BLaER1 treated with 17β-estradiol and CSF1 and Interleukin-3, amounts not matched to agents 10 nM and 100 nM (cell line): ENCODE data around the gene CRYGC.
"Not testable (repeated sequence)": the region's sequence is repeated elsewhere in the genome, so short reads cannot be mapped to it uniquely, and the experiment has no call there.

Experiments used
- H3K27ac ChIP-seq, 11 experiments: shearing (Covaris generic); formaldehyde crosslinking; 2 replicates each; pipeline ENCODE4 v1.8.1; 2022
- H3K27me3 ChIP-seq, 11 experiments: shearing (Covaris generic); formaldehyde crosslinking; 2 replicates each; pipeline ENCODE4 v1.8.1; 2022
- H3K36me3 ChIP-seq, 11 experiments: shearing (Covaris generic); formaldehyde crosslinking; 2 replicates each; pipeline ENCODE4 v1.8.1; 2022
- H3K4me1 ChIP-seq, 10 experiments: shearing (Covaris generic); formaldehyde crosslinking; 2 replicates each; pipeline ENCODE4 v1.8.1; 2022
- H3K4me2 ChIP-seq, 11 experiments: shearing (Covaris generic); formaldehyde crosslinking; 2 replicates each; pipeline ENCODE4 v1.8.1; 2022
- H3K4me3 ChIP-seq, 10 experiments: shearing (Covaris generic); formaldehyde crosslinking; 2 replicates each; pipeline ENCODE4 v1.8.1; 2022
- H3K9ac ChIP-seq, 11 experiments: shearing (Covaris generic); formaldehyde crosslinking; 2 replicates each; pipeline ENCODE4 v1.8.1; 2022
- H3K9me3 ChIP-seq, 11 experiments: shearing (Covaris generic); formaldehyde crosslinking; replicated peaks in 1 of 11; 2 replicates each; pipeline ENCODE4 v1.8.1; 2022
- H4K20me1 ChIP-seq, 11 experiments: shearing (Covaris generic); formaldehyde crosslinking; 2 replicates each; pipeline ENCODE4 v1.8.1; 2022
- Cebpa-rat ChIP-seq, 11 experiments: shearing (Covaris generic); IDR thresholded peaks; 2 replicates each; pipeline ENCODE4 v1.8.1; 2022

The CRYGC gene

GRCh38 chr2:208125251-208125650 is 4.4 kb downstream of the CRYGC start:
- Histone ChIP-seq H3K4me2 (no peak overlapping the region), H3K9ac (no peak overlapping the region), H3K9me3 (peaks cover 0 to 5% (median 0%) of the 10 kb centered on the region in 11 experiments; a peak in 3 of 22 replicates), H4K20me1 (no peaks in the 10 kb centered on the region), H3K36me3 (no peaks in the 10 kb centered on the region), H3K4me1 (no peaks in the 10 kb centered on the region), H3K4me3 (no peak overlapping the region), H3K27ac (no peak overlapping the region), H3K27me3 (no peaks in the 10 kb centered on the region)
- no peak for TF ChIP-seq Cebpa-rat (IDR thresholded peaks at IDR 0.05)

GRCh38 chr2:208124013-208124715 is 5.5 kb downstream of the CRYGC start, which contains the start of gene CRYGD:
Gene CRYGD (minus strand): TSS chr2:208124524. CDS start chr2:208124473, 51 bp downstream.
- not testable (repeated sequence) for H3K4me3 ChIP-seq, H4K20me1 ChIP-seq, H3K4me2 ChIP-seq, H3K9ac ChIP-seq, H3K27me3 ChIP-seq, H3K36me3 ChIP-seq, H3K27ac ChIP-seq, H3K4me1 ChIP-seq, H3K9me3 ChIP-seq

- H3K4me3 ChIP-seq = no peak overlapping the region
- H3K27me3 ChIP-seq = no peaks in the 10 kb centered on the region
- H3K9me3 ChIP-seq = peaks cover 0 to 5% (median 0%) of the 10 kb centered on the region in 11 experiments; a peak in 2 of 22 replicates
- no peak for TF ChIP-seq Cebpa-rat (IDR thresholded peaks at IDR 0.05)
- H3K4me2 ChIP-seq = no peak overlapping the region
- H4K20me1 ChIP-seq = no peaks in the 10 kb centered on the region
- H3K36me3 ChIP-seq = no peaks in the 10 kb centered on the region
- no peak overlapping the region for H3K27ac ChIP-seq
- no peaks in the 10 kb centered on the region for H3K4me1 ChIP-seq
- no peak overlapping the region for H3K9ac ChIP-seq
Measured at GRCh38 chr2:208122248-208122647, 7.4 kb downstream of the CRYGC start.

- Histone ChIP-seq H3K27ac (no peak overlapping the region), H3K4me2 (no peak overlapping the region), H3K9ac (no peak overlapping the region), H3K4me3 (no peak overlapping the region), H3K4me1 (no peaks in the 10 kb centered on the region), H3K36me3 (no peaks in the 10 kb centered on the region), H3K27me3 (no peaks in the 10 kb centered on the region), H4K20me1 (no peaks in the 10 kb centered on the region), H3K9me3 (no peaks in the 10 kb centered on the region)
- no peak for TF ChIP-seq Cebpa-rat (IDR thresholded peaks at IDR 0.05)
Measured at GRCh38 chr2:208118918-208119317, 10.7 kb downstream of the CRYGC start.

GRCh38 chr2:208117390-208117789 is 12.2 kb downstream of the CRYGC start:
- not testable (repeated sequence) for H3K9me3 ChIP-seq, H3K4me3 ChIP-seq, H3K9ac ChIP-seq, H3K27me3 ChIP-seq, H3K27ac ChIP-seq, H3K4me1 ChIP-seq, H3K4me2 ChIP-seq, H3K36me3 ChIP-seq, H4K20me1 ChIP-seq

- H3K27me3 ChIP-seq = no peaks in the 10 kb centered on the region
- peaks cover 0 to 4% (median 0%) of the 10 kb centered on the region in 11 experiments; a peak in 2 of 22 replicates for H3K9me3 ChIP-seq
- H3K27ac ChIP-seq = no peak overlapping the region
- H3K4me2 ChIP-seq = no peak overlapping the region
- no peak overlapping the region for H3K4me3 ChIP-seq
- TF ChIP-seq Cebpa-rat (IDR thresholded peaks at IDR 0.05) = no peak
- no peak overlapping the region for H3K9ac ChIP-seq
- no peaks in the 10 kb centered on the region for H3K36me3 ChIP-seq
- H3K4me1 ChIP-seq = no peaks in the 10 kb centered on the region
- no peaks in the 10 kb centered on the region for H4K20me1 ChIP-seq
Measured at GRCh38 chr2:208112969-208113368, 16.7 kb downstream of the CRYGC start.

- not testable (repeated sequence) for H3K9ac ChIP-seq, H3K27me3 ChIP-seq, H3K9me3 ChIP-seq, H3K36me3 ChIP-seq, H4K20me1 ChIP-seq, H3K4me3 ChIP-seq, H3K27ac ChIP-seq, H3K4me2 ChIP-seq, H3K4me1 ChIP-seq
Measured at GRCh38 chr2:208112273-208112745, 17.3 kb downstream of the CRYGC start.

- H3K9ac ChIP-seq = no peak overlapping the region
Measured at GRCh38 chr2:208103616-208104015, 26.0 kb downstream of the CRYGC start.

GRCh38 chr2:208101716-208102631 is 27.7 kb downstream of the CRYGC start:
- H3K4me2 ChIP-seq = no peak overlapping the region
- no peak for TF ChIP-seq Cebpa-rat (IDR thresholded peaks at IDR 0.05)
- no peaks in the 10 kb centered on the region for H4K20me1 ChIP-seq

More at GRCh38 chr2:208103616-208104015, 26.0 kb downstream of the CRYGC start:
- no peaks in the 10 kb centered on the region for H4K20me1 ChIP-seq
- no peak overlapping the region for H3K4me2 ChIP-seq
- no peak for TF ChIP-seq Cebpa-rat (IDR thresholded peaks at IDR 0.05)
- no peaks in the 10 kb centered on the region for H3K9me3 ChIP-seq
- H3K27ac ChIP-seq = no peak overlapping the region
- no peaks in the 10 kb centered on the region for H3K36me3 ChIP-seq
- H3K4me1 ChIP-seq = no peaks in the 10 kb centered on the region; a peak in 1 of 20 replicates
- no peak overlapping the region for H3K4me3 ChIP-seq
- no peaks in the 10 kb centered on the region for H3K27me3 ChIP-seq

More at GRCh38 chr2:208101716-208102631, 27.7 kb downstream of the CRYGC start:
- Histone ChIP-seq H3K27me3 (no peaks in the 10 kb centered on the region), H3K9ac (no peak overlapping the region), H3K4me3 (no peak overlapping the region), H3K4me1 (peaks cover 0 to 2% (median 0%) of the 10 kb centered on the region in 10 experiments; a peak in 4 of 20 replicates), H3K27ac (no peak overlapping the region), H3K36me3 (no peaks in the 10 kb centered on the region), H3K9me3 (no peaks in the 10 kb centered on the region; a peak in 1 of 22 replicates)
